ENCODE measurements around the gene TLR8. TPM values are rescaled to one million over a fixed set of nuclear protein-coding genes. Genes with fewer than 3 reads are reported as not detected.

TLR8 gene
- total RNA-seq, 3 donors from 2014 or later, result 0.29 to 2.3 (median 1.5) TPM

GRCh38 chrX:12967711-12968465, 61.5 kb downstream of the TLR8 start:
- intact Hi-C loops (cut with DNase I, micrococcal nuclease), result no loop called here
- ATAC-seq, result peak; percentile 42
- no peaks in the 10 kb centered on the region for H3K9me3 ChIP-seq
- DNase-seq, result no peak
- H3K4me3 ChIP-seq, result no peak overlapping the region
- no peak for TF ChIP-seq CTCF (IDR thresholded peaks at IDR 0.05)
- H3K4me1 ChIP-seq (ENCODE audit: low read depth), result peaks cover 2% of the 10 kb centered on the region
- H3K36me3 ChIP-seq (ENCODE audit: low read depth), result no peaks in the 10 kb centered on the region

- Histone ChIP-seq H3K36me3 (ENCODE audit: low read depth) (no peaks in the 10 kb centered on the region), H3K4me3 (no peak overlapping the region), H3K9me3 (no peaks in the 10 kb centered on the region), H3K4me1 (ENCODE audit: low read depth) (peaks cover 2% of the 10 kb centered on the region)
- DNase-seq (peak in 1 of 3 donors; percentile 47), ATAC-seq (peak; percentile 15)
- TF ChIP-seq CTCF (IDR thresholded peaks at IDR 0.05), result no peak
- intact Hi-C loops (cut with DNase I, micrococcal nuclease), result loop anchor here in 1 of 2 donors (10.0 kb wide), 1 partner anchor 514 kb away; no protein-coding TSS in a partner anchor
Measured at GRCh38 chrX:12970691-12971202, 64.3 kb downstream of the TLR8 start.

GRCh38 chrX:12971282-12972003, 65.0 kb downstream of the TLR8 start:
- H3K4me3 ChIP-seq, result no peak overlapping the region
- no peaks in the 10 kb centered on the region for H3K9me3 ChIP-seq
- DNase-seq (peak; percentile 38 to 66 (median 61)), ATAC-seq (no peak)
- no peak for TF ChIP-seq CTCF (IDR thresholded peaks at IDR 0.05)
- H3K4me1 ChIP-seq (ENCODE audit: low read depth), result peaks cover 2% of the 10 kb centered on the region
- intact Hi-C loops (cut with DNase I, micrococcal nuclease), result loop anchor here in 1 of 2 donors (10.0 kb wide), 1 partner anchor 513 kb away; no protein-coding TSS in a partner anchor
- no peaks in the 10 kb centered on the region for H3K36me3 ChIP-seq (ENCODE audit: low read depth)

GRCh38 chrX:12972243-12972642, 65.8 kb downstream of the TLR8 start:
- Histone ChIP-seq H3K9me3 (no peaks in the 10 kb centered on the region), H3K36me3 (ENCODE audit: low read depth) (no peaks in the 10 kb centered on the region), H3K4me1 (ENCODE audit: low read depth) (peaks cover 2% of the 10 kb centered on the region), H3K4me3 (no peak overlapping the region)
- intact Hi-C loops (cut with DNase I, micrococcal nuclease), result loop anchor here in 1 of 2 donors (10.0 kb wide), 1 partner anchor 513 kb away; no protein-coding TSS in a partner anchor
- ATAC-seq (no peak), DNase-seq (no peak)
- TF ChIP-seq CTCF (IDR thresholded peaks at IDR 0.05), result no peak

Other genes starting within 250 kb of the TLR8 start
- 10 to 100 TPM; 37.0 to 68.5 (median 56.4) TPM for gene PRPS2, start 115.2 kb upstream of the TLR8 start, total RNA-seq
- gene TLR7, start 39.5 kb upstream of the TLR8 start, total RNA-seq, result 1 to 10 TPM in 1 of 3 donors, under 1 TPM in 2; 0.72 to 1.7 (median 0.81) TPM
- 1,000 to 10,000 TPM; 2,288 to 5,392 (median 5,014) TPM for gene TMSB4X, start 68.5 kb downstream of the TLR8 start, total RNA-seq
- under 1 TPM in 1 of 3 donors, not detected in 2; 0.13 TPM for gene FAM9C, start 138.0 kb downstream of the TLR8 start, total RNA-seq